Breast epithelium (tissue), 4 donors: ENCODE results near the gene HDAC3. TPM values are rescaled to one million over a fixed set of nuclear protein-coding genes. Genes with fewer than 3 reads are reported as not detected.

Source experiments
- DNase-seq, 2 donors: peaks; one replicate each; pipeline ENCODE4 v3.0.0-alpha.2; 2019; ENCODE audit warnings: low spot score in 2 of 2
- H3K27ac ChIP-seq, 2 donors: fragments of 200-600 bp; sonication (generic) in 1 of 2; one replicate each; pipeline ENCODE4 v1.5.1; 2016 to 2019; ENCODE audit warnings: mild to moderate bottlenecking in 1 of 2
- H3K27me3 ChIP-seq, 2 donors: fragments of 200-600 bp; sonication (generic) in 1 of 2; one replicate each; pipeline versions ENCODE4 v1.5.1 to v1.6.0; 2017 to 2019; ENCODE audit warnings: control low read depth in 1 of 2, mild to moderate bottlenecking in 1 of 2
- H3K36me3 ChIP-seq: fragments of 200-600 bp; one replicate; pipeline ENCODE4 v1.5.1; 2019
- H3K4me1 ChIP-seq, 2 donors: fragments of 200-600 bp; sonication (generic); one replicate each; pipeline ENCODE4 v1.5.1; 2016 to 2019; ENCODE audit warnings: control low read depth in 1 of 2
- H3K4me3 ChIP-seq, 3 donors: fragments of 200-600 bp; sonication (generic); 1 replicate in 2 of 3; 2 replicates in 1 of 3; pipeline ENCODE4 v1.5.1; 2016 to 2019; ENCODE audit warnings: mild to moderate bottlenecking in 3 of 3, moderate library complexity in 2 of 3
- H3K9me3 ChIP-seq, 2 donors: fragments of 200-600 bp; sonication (generic) in 1 of 2; one replicate each; pipeline ENCODE4 v1.5.1; 2016 to 2019; ENCODE audit warnings: control low read depth in 1 of 2
- POLR2A ChIP-seq: fragments of 450-650 bp; IDR thresholded peaks from one replicate; pipeline ENCODE4 v1.6.1; 2016; ENCODE audit warnings: antibody characterized with exemption, mild to moderate bottlenecking, moderate library complexity
- POLR2AphosphoS5 ChIP-seq, 3 donors: sonication (generic); formaldehyde crosslinking; IDR thresholded peaks; one replicate each; pipeline ENCODE4 v1.6.1; 2017; ENCODE audit warnings: antibody characterized with exemption in 3 of 3
- intact Hi-C: fragments of 100-400 bp; cut with DNase I; formaldehyde crosslinking; loops from one replicate; pipeline ENCODE4 v1.15.1; 2023; ENCODE audit warnings: low total_unique reads
- total RNA-seq, 3 donors: library from RNA; depleted of rRNA; stranded (reverse); fragments of >200 nt; gene quantifications; one replicate each; pipeline ENCODE4 v1.1.0, GENCODE V29; 2016
- TF ChIP-seq, protein P1 (sequence below), 3 donors: fragments of 450-650 bp; IDR thresholded peaks; one replicate each; pipeline ENCODE4 v1.5.1; 2016 to 2017; ENCODE audit warnings: antibody characterized with exemption in 3 of 3, mild to moderate bottlenecking in 3 of 3, moderate library complexity in 3 of 3

Gene HDAC3
- total RNA-seq, 3 donors from 2014 or later, result 50.2 to 52.5 (median 52.1) TPM

DNA sequence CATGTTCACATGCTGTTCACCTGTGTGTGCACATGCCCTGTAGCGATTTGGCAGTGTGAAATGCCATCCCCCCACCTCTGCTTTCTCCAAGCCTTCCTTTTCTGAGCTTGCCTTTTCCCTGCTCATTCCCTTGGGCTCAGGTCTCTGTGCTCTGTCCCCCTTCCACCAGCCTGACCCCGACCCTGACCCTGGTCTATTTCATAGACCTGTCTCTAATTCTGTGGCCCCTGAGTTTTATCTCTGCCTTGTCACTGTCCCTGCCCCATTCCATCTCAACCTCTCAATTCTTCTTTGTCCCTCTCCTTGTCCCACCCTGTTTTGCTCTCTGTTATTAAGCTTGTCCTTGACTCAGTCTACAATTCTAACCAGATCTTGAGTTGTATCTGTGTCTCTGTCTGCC lies 44.6 kb upstream of the HDAC3 start:
- peak overlapping the region; percentile 41 to 73 (median 60) for H3K4me3 ChIP-seq
- no peaks in the 10 kb centered on the region for H3K9me3 ChIP-seq
- no peaks in the 10 kb centered on the region for H3K4me1 ChIP-seq
- no peak for DNase-seq
- H3K27me3 ChIP-seq, result no peaks in the 10 kb centered on the region
- no peak for TF ChIP-seq POLR2AphosphoS5 (IDR thresholded peaks at IDR 0.05)
- TF ChIP-seq, protein P1, sequence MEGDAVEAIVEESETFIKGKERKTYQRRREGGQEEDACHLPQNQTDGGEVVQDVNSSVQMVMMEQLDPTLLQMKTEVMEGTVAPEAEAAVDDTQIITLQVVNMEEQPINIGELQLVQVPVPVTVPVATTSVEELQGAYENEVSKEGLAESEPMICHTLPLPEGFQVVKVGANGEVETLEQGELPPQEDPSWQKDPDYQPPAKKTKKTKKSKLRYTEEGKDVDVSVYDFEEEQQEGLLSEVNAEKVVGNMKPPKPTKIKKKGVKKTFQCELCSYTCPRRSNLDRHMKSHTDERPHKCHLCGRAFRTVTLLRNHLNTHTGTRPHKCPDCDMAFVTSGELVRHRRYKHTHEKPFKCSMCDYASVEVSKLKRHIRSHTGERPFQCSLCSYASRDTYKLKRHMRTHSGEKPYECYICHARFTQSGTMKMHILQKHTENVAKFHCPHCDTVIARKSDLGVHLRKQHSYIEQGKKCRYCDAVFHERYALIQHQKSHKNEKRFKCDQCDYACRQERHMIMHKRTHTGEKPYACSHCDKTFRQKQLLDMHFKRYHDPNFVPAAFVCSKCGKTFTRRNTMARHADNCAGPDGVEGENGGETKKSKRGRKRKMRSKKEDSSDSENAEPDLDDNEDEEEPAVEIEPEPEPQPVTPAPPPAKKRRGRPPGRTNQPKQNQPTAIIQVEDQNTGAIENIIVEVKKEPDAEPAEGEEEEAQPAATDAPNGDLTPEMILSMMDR (IDR thresholded peaks at IDR 0.05), result no peak
- intact Hi-C loops, result no loop called here
- peak overlapping the region; percentile 84 to 92 for H3K27ac ChIP-seq
- H3K36me3 ChIP-seq, result no peaks in the 10 kb centered on the region

DNA sequence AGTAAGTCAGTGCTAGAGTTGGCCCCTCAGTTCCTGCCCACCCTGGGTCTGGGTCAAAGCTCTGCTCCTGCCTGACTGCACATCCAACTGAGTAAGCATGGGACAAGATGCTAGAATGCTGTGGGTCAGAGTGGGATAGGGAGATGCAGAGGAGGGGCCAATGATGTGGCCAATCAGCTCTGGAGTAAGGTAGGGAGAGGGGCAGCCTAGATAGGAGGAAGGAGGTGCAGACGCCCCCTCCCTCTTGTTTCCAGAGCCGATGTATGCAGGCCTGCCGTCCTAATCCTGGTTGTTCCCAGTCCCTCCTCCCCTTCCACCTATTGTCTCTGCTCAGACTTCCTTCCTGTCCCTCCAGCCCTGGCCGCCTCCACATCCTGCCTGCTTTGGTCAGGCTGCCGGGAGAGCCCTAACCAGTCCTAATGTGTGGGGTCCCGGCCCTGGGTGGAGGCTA lies 44.1 kb upstream of the HDAC3 start:
- peak overlapping the region; percentile 84 to 92 for H3K27ac ChIP-seq
- peak in 1 of 2 donors; percentile 39 for DNase-seq
- H3K9me3 ChIP-seq, result no peaks in the 10 kb centered on the region
- intact Hi-C loops, result no loop called here
- H3K36me3 ChIP-seq, result no peaks in the 10 kb centered on the region
- H3K27me3 ChIP-seq, result no peaks in the 10 kb centered on the region
- H3K4me3 ChIP-seq, result peak overlapping the region; percentile 41 to 73 (median 60)
- no peaks in the 10 kb centered on the region for H3K4me1 ChIP-seq
- TF ChIP-seq POLR2AphosphoS5 (IDR thresholded peaks at IDR 0.05), result no peak
- TF ChIP-seq, protein P1 (IDR thresholded peaks at IDR 0.05), result no peak
- no peak for TF ChIP-seq POLR2A

DNA sequence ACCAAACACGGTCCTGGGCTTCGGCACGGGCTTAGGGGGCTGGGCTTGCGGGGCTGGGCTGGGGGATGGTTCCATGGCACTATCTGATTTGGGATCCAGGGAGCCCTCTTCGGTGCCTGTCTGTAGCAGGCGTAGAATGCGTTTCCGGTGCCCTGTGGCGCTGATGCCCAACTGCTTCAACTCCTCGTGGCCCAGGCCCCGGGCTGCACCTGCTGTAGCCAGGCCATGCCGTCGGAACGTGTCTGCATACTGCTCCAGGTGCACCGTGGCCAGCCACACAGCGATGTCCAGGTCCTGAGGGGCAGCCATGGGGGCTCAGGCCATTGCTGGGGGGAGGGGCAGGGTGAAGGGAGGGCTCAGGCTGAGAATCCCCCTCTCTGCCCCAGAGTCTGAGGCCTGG lies 43.5 kb upstream of the HDAC3 start:
- no peak for TF ChIP-seq POLR2AphosphoS5 (IDR thresholded peaks at IDR 0.05)
- TF ChIP-seq, protein P1 (IDR thresholded peaks at IDR 0.05), result no peak
- TF ChIP-seq POLR2A, result no peak
- Histone ChIP-seq H3K27ac (peak overlapping the region in 1 of 2 donors; percentile 92), H3K4me3 (peak overlapping the region in 1 of 3 donors; percentile 73), H3K4me1 (no peaks in the 10 kb centered on the region), H3K9me3 (no peaks in the 10 kb centered on the region), H3K36me3 (no peaks in the 10 kb centered on the region), H3K27me3 (no peaks in the 10 kb centered on the region)
- no peak for DNase-seq
- intact Hi-C loops, result no loop called here

DNA sequence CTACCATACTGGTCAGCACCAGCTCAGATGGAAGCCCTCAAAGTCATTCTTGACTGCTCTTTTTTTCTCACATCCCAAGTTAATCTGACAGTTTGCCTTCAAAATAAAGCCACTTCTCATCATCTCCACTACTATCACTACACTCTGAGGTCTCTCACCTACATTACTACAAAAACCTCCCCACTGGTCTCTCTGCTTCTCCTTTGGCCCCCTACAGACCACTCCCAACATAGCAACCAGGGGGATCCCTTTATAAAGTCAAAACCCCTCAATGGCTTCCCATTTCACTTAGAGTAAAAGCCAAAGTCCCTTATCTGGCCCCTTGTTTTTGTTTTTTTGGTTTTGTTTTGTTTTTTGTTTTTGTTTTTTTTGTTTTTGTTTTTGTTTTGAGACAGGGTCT lies 40.8 kb upstream of the HDAC3 start:
- intact Hi-C loops, result no loop called here

DNA sequence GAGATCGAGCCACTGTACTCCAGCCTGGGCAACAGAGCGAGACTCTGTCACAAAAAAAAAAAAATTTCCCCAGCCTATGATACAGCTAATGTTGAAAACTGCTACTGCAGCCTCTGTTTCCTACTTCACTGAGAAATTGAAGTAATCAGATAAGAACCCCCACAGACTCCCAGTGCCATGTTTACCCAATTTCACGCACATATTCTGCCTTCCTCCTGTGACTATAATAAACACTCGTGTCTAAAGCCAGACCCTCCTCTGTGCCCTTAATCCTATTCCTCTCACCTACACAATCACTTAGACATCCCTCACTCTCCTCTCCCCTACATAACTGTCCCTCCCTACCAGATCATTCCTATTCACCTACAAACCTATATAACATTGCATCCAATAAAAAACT lies 39.0 kb upstream of the HDAC3 start:
- H3K27ac ChIP-seq, result no peak overlapping the region
- intact Hi-C loops, result no loop called here
- TF ChIP-seq POLR2AphosphoS5 (IDR thresholded peaks at IDR 0.05) (no peak), POLR2A (no peak)
- TF ChIP-seq, protein P1 (IDR thresholded peaks at IDR 0.05), result no peak
- H3K4me3 ChIP-seq, result no peak overlapping the region
- no peak for DNase-seq
- H3K36me3 ChIP-seq, result no peaks in the 10 kb centered on the region
- no peaks in the 10 kb centered on the region for H3K9me3 ChIP-seq
- H3K27me3 ChIP-seq, result no peaks in the 10 kb centered on the region
- no peaks in the 10 kb centered on the region for H3K4me1 ChIP-seq

More for the DNA sequence above, 40.8 kb upstream of the HDAC3 start:
- Histone ChIP-seq H3K36me3 (no peaks in the 10 kb centered on the region), H3K4me3 (no peak overlapping the region), H3K9me3 (no peaks in the 10 kb centered on the region), H3K4me1 (no peaks in the 10 kb centered on the region), H3K27me3 (no peaks in the 10 kb centered on the region), H3K27ac (no peak overlapping the region)
- no peak for DNase-seq
- TF ChIP-seq POLR2AphosphoS5 (IDR thresholded peaks at IDR 0.05), result no peak
- TF ChIP-seq, protein P1 (IDR thresholded peaks at IDR 0.05), result no peak
- TF ChIP-seq POLR2A, result no peak
